Uterus (tissue), 2 donors: ENCODE results near the gene SRA1.

ENCODE experiments used
- POLR2A ChIP-seq, 2 donors: fragments of 450-650 bp; IDR thresholded peaks; one replicate each; pipeline ENCODE4 v1.6.1; 2016; ENCODE audit warnings: antibody characterized with exemption in 2 of 2, mild to moderate bottlenecking in 1 of 2, moderate library complexity in 1 of 2
- TF ChIP-seq, protein P1 (sequence below), 4 experiments: fragments of 200-600 bp in 2 of 4; fragments of 450-650 bp in 2 of 4; sonication (generic) in 2 of 4; IDR thresholded peaks; one replicate each; pipeline ENCODE4 v1.5.1; 2016 to 2019; ENCODE audit warnings: antibody characterized with exemption in 4 of 4, mild to moderate bottlenecking in 2 of 4, moderate library complexity in 1 of 4

GRCh38 chr5:140567136-140567818 is 10.0 kb upstream of the SRA1 start:
- TF ChIP-seq, protein P1, sequence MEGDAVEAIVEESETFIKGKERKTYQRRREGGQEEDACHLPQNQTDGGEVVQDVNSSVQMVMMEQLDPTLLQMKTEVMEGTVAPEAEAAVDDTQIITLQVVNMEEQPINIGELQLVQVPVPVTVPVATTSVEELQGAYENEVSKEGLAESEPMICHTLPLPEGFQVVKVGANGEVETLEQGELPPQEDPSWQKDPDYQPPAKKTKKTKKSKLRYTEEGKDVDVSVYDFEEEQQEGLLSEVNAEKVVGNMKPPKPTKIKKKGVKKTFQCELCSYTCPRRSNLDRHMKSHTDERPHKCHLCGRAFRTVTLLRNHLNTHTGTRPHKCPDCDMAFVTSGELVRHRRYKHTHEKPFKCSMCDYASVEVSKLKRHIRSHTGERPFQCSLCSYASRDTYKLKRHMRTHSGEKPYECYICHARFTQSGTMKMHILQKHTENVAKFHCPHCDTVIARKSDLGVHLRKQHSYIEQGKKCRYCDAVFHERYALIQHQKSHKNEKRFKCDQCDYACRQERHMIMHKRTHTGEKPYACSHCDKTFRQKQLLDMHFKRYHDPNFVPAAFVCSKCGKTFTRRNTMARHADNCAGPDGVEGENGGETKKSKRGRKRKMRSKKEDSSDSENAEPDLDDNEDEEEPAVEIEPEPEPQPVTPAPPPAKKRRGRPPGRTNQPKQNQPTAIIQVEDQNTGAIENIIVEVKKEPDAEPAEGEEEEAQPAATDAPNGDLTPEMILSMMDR (IDR thresholded peaks at IDR 0.05) = no peak
- no peak for TF ChIP-seq POLR2A (IDR thresholded peaks at IDR 0.05)
